K562 (cell line): ENCODE results near the gene RALGAPB. TPM values are rescaled to one million over a fixed set of nuclear protein-coding genes. Genes with fewer than 3 reads are reported as not detected.

Experiments
- ATAC-seq: fragments of 200-7000 bp; cut with Tn5 transposase; 3 replicates; pipeline ENCODE4 v1.9.1; 2020; ENCODE audit warnings: moderate library complexity
- BruUV-seq: library from RNA; stranded (reverse); fragments of 400-500 nt; replicated peaks from 2 replicates; lab custom pipeline; 2021; lab: Mats Ljungman, UMichigan
- CTCF ChIA-PET: fragments of 300-600 bp; formaldehyde crosslinking; extraction: SDS; loops from one replicate; lab custom pipeline; 2021; ENCODE audit warnings: low intra/inter-chr PET ratio; lab: Yijun Ruan, JAX
- POLR2A ChIA-PET: fragments of 300-600, 350-650 bp; sonication (Branson Sonifier 250); formaldehyde crosslinking; extraction: SDS; loops from one replicate; lab custom pipeline; 2021; ENCODE audit warnings: antibody characterized with exemption, inconsistent platforms; lab: Yijun Ruan, JAX
- DNase-seq, 4 experiments: peaks; one replicate each; pipeline versions ENCODE4 v3.0.0 to v3.0.0-alpha.2; 2011 to 2018; ENCODE audit warnings: low spot score in 3 of 4, mixed read lengths in 3 of 4; ENCODE audit errors: extremely low read depth in 1 of 4
- FAIRE-seq: peaks from 2 replicates; lab custom pipeline; 2011; peaks lifted over from hg19 to GRCh38; lab: Jason Lieb, UNC
- H2AFZ ChIP-seq: 2 replicates; pipeline ENCODE4 v1.6.0; 2011; ENCODE audit warnings: low read depth, low read length, control low read depth, inconsistent platforms
- H3K27ac ChIP-seq: fragments of 200-600 bp; 3 replicates; pipeline ENCODE4 v1.8.0; 2011; ENCODE audit warnings: low read depth, mild to moderate bottlenecking, control low read depth, inconsistent platforms, low read length, moderate library complexity, mixed read lengths; ENCODE audit errors: extremely low read depth
- H3K27me3 ChIP-seq, 2 experiments: fragments of 300-600 bp in 1 of 2; 2 replicates in 1 of 2; 3 replicates in 1 of 2; pipeline versions ENCODE4 v1.6.0 to v1.8.0; 2011; ENCODE audit warnings: inconsistent platforms in 2 of 2, low read length in 2 of 2, mild to moderate bottlenecking in 1 of 2, mixed read lengths in 1 of 2, moderate library complexity in 1 of 2; ENCODE audit not compliant: control insufficient read depth in 2 of 2, insufficient read depth in 2 of 2
- H3K36me3 ChIP-seq: fragments of 300-600 bp; 3 replicates; pipeline ENCODE4 v1.8.0; 2011; ENCODE audit warnings: mild to moderate bottlenecking, low read length, inconsistent platforms; ENCODE audit not compliant: control insufficient read depth, insufficient read depth
- H3K4me1 ChIP-seq, 2 experiments: fragments of 200-600 bp in 1 of 2; replicated peaks in 1 of 2; 2 replicates in 1 of 2; 3 replicates in 1 of 2; pipeline versions ENCODE4 v1.5.1 to v1.8.0; 2011; ENCODE audit warnings: inconsistent platforms in 2 of 2, low read length in 2 of 2, mild to moderate bottlenecking in 1 of 2, mixed read lengths in 1 of 2, moderate library complexity in 1 of 2; ENCODE audit not compliant: control insufficient read depth in 2 of 2, insufficient read depth in 2 of 2
- H3K4me2 ChIP-seq: 2 replicates; pipeline ENCODE4 v1.6.1; 2011; ENCODE audit warnings: low read length, control low read depth, inconsistent platforms, mixed read lengths; ENCODE audit not compliant: insufficient read depth
- H3K4me3 ChIP-seq: fragments of 200-600 bp; sonication (generic), shearing (Covaris generic); 2 replicates; pipeline ENCODE4 v1.5.1; 2016; ENCODE audit warnings: control low read depth, inconsistent platforms
- H3K79me2 ChIP-seq: fragments of 200-600 bp; 3 replicates; pipeline ENCODE4 v1.8.0; 2011; ENCODE audit warnings: low read length, inconsistent platforms; ENCODE audit not compliant: control insufficient read depth, insufficient read depth
- H3K9ac ChIP-seq, 2 experiments: 2 replicates each; pipeline versions ENCODE4 v1.6.0 to v1.6.1; 2011; ENCODE audit warnings: low read depth in 2 of 2, low read length in 2 of 2, control low read depth in 1 of 2, inconsistent platforms in 1 of 2, mild to moderate bottlenecking in 1 of 2, mixed read lengths in 1 of 2; ENCODE audit not compliant: insufficient read depth in 1 of 2
- H3K9me1 ChIP-seq: one replicate; pipeline ENCODE4 v1.6.0; 2011; ENCODE audit warnings: inconsistent platforms, mild to moderate bottlenecking, low read length, moderate library complexity; ENCODE audit not compliant: control insufficient read depth, insufficient read depth
- H3K9me3 ChIP-seq: replicated peaks from 2 replicates; pipeline ENCODE4 v1.5.1; 2011; ENCODE audit warnings: low read depth, low read length, inconsistent platforms; ENCODE audit not compliant: control insufficient read depth, insufficient read depth
- H4K20me1 ChIP-seq: replicated peaks from 2 replicates; pipeline ENCODE4 v1.6.1; 2011; ENCODE audit warnings: low read length, inconsistent platforms, mixed read lengths; ENCODE audit not compliant: control insufficient read depth, insufficient read depth
- CBX1 ChIP-seq: sonication (generic); IDR thresholded peaks from 2 replicates; pipeline ENCODE4 v1.6.1; 2016; ENCODE audit warnings: antibody characterized with exemption, low read depth, mild to moderate bottlenecking
- DACH1 ChIP-seq: fragments of 450-650 bp; IDR thresholded peaks from 2 replicates; pipeline ENCODE4 v1.6.1; 2018; ENCODE audit not compliant: partially characterized antibody
- MTA1 ChIP-seq: fragments of 450-650 bp; IDR thresholded peaks from 2 replicates; pipeline ENCODE4 v1.6.1; 2017; ENCODE audit warnings: borderline replicate concordance
- PML ChIP-seq: IDR thresholded peaks from 2 replicates; pipeline ENCODE4 v1.6.1; 2012; ENCODE audit warnings: low read length, inconsistent platforms
- WGBS: fragments of 100-300 bp; shearing (Covaris generic); methylation state at CpG from one replicate; pipeline ENCODE4 v1.1.6; 2016; ENCODE audit warnings: low coverage, mixed read lengths; ENCODE audit not compliant: insufficient coverage; ENCODE audit errors: missing lambda C conversion rate; 5-methylcytosine and 5-hydroxymethylcytosine counted together
- in situ Hi-C: fragments of 300-500 bp; cut with MboI; formaldehyde crosslinking; loops from 4 replicates; pipeline ENCODE4 v1.15.0; 2018; ENCODE audit warnings: inconsistent platforms, mixed read lengths
- intact Hi-C: fragments of 100-400 bp; cut with micrococcal nuclease; formaldehyde crosslinking; loops from 2 replicates; pipeline ENCODE4 v1.14.2; 2022
- polyA plus RNA-seq, 8 experiments: library from polyadenylated mRNA; depleted of rRNA in 4 of 8; stranded (reverse) in 5 of 8; unstranded in 3 of 8; fragments of >200 nt; fragmentation: Nextera tagmentation in 2 of 8; fragmentation: Illumina TruSeq in 1 of 8; extraction: Ambion mirVana in 2 of 8; extraction: Trizol in 1 of 8; gene quantifications; 2 replicates each; pipeline versions ENCODE4 v1.2.1 to v1.2.3, GENCODE V29; 2011 to 2014; ENCODE audit warnings: inconsistent platforms in 1 of 8, missing spikeins in 1 of 8
- total RNA-seq, 7 experiments: library from RNA; depleted of rRNA in 6 of 7; stranded (reverse); fragments of >200 nt in 6 of 7; fragmentation: Illumina TruSeq in 2 of 7; extraction: Trizol in 2 of 7; gene quantifications; 2 replicates each; pipeline versions ENCODE4 v1.2.1 to v1.2.3, GENCODE V29; 2011 to 2021; ENCODE audit warnings: low replicate concordance in 1 of 7
- TF ChIP-seq, protein P1 (sequence below): fragments of 450-650 bp; IDR thresholded peaks from 2 replicates; pipeline ENCODE4 v1.6.1; 2016; ENCODE audit warnings: antibody characterized with exemption
- TF ChIP-seq, protein P2 (sequence below): sonication (generic); formaldehyde crosslinking; IDR thresholded peaks from 2 replicates; pipeline ENCODE4 v1.8.1; 2023; ENCODE audit warnings: mild to moderate bottlenecking, missing genetic modification reagents

The RALGAPB gene
- total and polyA plus RNA-seq, 9 of the 15 experiments (the other 6 are each of a cell fraction or from before 2014, with no cell fraction given): 4.3 to 25.6 (median 13.6) TPM

DNA sequence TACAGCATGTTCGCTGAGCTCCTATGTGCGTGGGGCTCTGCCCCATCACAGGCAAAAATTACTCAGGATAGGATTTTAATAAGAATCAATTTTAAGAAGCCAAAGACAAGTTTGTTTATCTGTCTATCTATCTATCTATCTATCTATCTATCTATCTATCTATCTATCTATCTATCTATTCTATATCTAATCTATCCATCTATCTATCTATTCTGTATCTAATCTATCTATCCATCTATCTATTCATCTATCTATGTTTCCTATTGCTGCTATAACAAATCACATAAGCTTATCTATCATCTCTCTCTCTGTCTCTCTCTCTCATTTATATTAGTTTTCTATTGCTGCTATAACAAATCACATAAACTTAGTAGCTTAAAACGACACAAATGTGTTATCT, 130.6 kb downstream of the RALGAPB start:
- TF ChIP-seq, protein P1, sequence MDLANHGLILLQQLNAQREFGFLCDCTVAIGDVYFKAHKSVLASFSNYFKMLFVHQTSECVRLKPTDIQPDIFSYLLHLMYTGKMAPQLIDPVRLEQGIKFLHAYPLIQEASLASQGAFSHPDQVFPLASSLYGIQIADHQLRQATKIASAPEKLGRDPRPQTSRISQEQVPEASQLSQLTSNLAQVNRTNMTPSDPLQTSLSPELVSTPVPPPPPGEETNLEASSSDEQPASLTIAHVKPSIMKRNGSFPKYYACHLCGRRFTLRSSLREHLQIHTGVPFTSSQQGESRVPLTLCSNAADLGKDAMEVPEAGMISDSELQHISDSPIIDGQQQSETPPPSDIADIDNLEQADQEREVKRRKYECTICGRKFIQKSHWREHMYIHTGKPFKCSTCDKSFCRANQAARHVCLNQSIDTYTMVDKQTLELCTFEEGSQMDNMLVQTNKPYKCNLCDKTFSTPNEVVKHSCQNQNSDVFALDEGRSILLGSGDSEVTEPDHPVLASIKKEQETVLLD: peak; percentile 69; the same call in 1 of the 2 replicates
- 0 out of 2 replicates have a peak, but pooled peaks have one; percentile 27 for TF ChIP-seq MTA1
- no peak for TF ChIP-seq CBX1
- TF ChIP-seq DACH1: peak; percentile 93
- TF ChIP-seq, protein P2, sequence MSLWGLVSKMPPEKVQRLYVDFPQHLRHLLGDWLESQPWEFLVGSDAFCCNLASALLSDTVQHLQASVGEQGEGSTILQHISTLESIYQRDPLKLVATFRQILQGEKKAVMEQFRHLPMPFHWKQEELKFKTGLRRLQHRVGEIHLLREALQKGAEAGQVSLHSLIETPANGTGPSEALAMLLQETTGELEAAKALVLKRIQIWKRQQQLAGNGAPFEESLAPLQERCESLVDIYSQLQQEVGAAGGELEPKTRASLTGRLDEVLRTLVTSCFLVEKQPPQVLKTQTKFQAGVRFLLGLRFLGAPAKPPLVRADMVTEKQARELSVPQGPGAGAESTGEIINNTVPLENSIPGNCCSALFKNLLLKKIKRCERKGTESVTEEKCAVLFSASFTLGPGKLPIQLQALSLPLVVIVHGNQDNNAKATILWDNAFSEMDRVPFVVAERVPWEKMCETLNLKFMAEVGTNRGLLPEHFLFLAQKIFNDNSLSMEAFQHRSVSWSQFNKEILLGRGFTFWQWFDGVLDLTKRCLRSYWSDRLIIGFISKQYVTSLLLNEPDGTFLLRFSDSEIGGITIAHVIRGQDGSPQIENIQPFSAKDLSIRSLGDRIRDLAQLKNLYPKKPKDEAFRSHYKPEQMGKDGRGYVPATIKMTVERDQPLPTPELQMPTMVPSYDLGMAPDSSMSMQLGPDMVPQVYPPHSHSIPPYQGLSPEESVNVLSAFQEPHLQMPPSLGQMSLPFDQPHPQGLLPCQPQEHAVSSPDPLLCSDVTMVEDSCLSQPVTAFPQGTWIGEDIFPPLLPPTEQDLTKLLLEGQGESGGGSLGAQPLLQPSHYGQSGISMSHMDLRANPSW: no peak
- TF ChIP-seq PML: no peak
- DNase-seq: no peak
- Histone ChIP-seq H4K20me1 (no peaks in the 10 kb centered on the region; the same call in 1 of the 2 replicates), H3K4me1 (peaks cover 3 to 12% of the 10 kb centered on the region in 2 experiments; a peak in 4 of 5 replicates), H3K9me3 (no peaks in the 10 kb centered on the region), H3K9ac (no peak overlapping the region), H3K4me3 (no peak overlapping the region), H3K36me3 (no peaks in the 10 kb centered on the region), H3K27me3 (peaks cover 32 to 39% of the 10 kb centered on the region in 2 experiments), H3K79me2 (no peaks in the 10 kb centered on the region), H2AFZ (no peak overlapping the region), H3K4me2 (no peak overlapping the region), H3K9me1 (no peaks in the 10 kb centered on the region), H3K27ac (no peak overlapping the region)
- no TSS peak for BruUV-seq
- intact Hi-C loops: no loop called here
- no peak for FAIRE-seq
- in situ Hi-C loops: no loop called here
- ATAC-seq: no peak
- WGBS: 8% methylated on average over 3 of the region's 3 CpGs
- ChIA-PET POLR2A (no interaction called here), CTCF (interaction anchor here (0.6 kb wide), 1 partner anchor 148 kb away, joined by 3 read pairs; no protein-coding TSS in a partner anchor)
